Ovary (tissue), 3 donors: ENCODE data around the gene SLC35B3.

ENCODE experiments used
- CTCF ChIP-seq, 3 donors: fragments of 450-650 bp in 2 of 3; fragments of 200-600 bp in 1 of 3; IDR thresholded peaks; one replicate each; pipeline versions ENCODE4 v1.5.1 to v1.8.0; 2016 to 2022; ENCODE audit warnings: antibody characterized with exemption in 3 of 3, mild to moderate bottlenecking in 1 of 3
- POLR2A ChIP-seq: fragments of 450-650 bp; IDR thresholded peaks from one replicate; pipeline ENCODE4 v1.6.1; 2017; ENCODE audit warnings: antibody characterized with exemption, mild to moderate bottlenecking, moderate library complexity
- donor health status: DM: no; HTN: no; CAD: no.

GRCh38 chr6:8391934-8392333 lies 43.4 kb downstream of the SLC35B3 start:
- TF ChIP-seq CTCF (IDR thresholded peaks at IDR 0.05) (no peak), POLR2A (no peak)
